ENCODE measurements around the gene ASIC4.

Gene ASIC4

DNA sequence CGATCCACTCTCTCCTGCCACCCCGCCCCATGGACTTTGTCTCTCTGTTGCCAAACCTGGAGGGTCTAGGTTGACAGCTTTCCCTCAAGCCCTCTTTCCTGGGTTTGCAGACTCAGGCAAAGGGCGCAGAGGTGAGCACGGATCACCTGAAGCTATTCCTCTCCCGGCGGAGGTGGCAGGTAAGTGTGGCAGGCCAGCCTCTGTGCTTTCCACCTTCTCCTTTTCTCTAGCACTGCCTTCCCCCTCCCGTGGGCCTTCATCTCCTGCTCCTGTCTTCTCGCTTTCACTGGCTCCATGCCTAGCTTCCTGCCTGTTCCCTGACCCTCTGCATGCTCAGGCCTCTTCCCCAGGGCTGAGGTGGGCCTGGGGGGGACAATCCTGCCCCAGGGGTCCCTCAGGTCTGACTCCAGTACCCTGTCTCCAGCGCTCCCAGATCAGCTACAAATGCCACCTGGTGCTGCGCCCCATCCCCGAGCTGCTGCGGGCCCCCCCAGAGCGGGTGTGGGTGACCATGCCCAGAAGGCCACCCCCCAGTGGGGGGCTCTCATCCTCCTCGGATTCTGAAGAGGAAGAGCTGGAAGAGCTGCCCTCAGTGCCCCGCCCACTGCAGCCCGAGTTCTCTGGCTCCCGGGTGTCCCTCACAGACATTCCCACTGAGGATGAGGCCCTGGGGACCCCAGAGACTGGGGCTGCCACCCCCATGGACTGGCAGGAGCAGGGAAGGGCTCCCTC lies 31.4 kb upstream of the ASIC4 start:
- no peak for DNase-seq

DNA sequence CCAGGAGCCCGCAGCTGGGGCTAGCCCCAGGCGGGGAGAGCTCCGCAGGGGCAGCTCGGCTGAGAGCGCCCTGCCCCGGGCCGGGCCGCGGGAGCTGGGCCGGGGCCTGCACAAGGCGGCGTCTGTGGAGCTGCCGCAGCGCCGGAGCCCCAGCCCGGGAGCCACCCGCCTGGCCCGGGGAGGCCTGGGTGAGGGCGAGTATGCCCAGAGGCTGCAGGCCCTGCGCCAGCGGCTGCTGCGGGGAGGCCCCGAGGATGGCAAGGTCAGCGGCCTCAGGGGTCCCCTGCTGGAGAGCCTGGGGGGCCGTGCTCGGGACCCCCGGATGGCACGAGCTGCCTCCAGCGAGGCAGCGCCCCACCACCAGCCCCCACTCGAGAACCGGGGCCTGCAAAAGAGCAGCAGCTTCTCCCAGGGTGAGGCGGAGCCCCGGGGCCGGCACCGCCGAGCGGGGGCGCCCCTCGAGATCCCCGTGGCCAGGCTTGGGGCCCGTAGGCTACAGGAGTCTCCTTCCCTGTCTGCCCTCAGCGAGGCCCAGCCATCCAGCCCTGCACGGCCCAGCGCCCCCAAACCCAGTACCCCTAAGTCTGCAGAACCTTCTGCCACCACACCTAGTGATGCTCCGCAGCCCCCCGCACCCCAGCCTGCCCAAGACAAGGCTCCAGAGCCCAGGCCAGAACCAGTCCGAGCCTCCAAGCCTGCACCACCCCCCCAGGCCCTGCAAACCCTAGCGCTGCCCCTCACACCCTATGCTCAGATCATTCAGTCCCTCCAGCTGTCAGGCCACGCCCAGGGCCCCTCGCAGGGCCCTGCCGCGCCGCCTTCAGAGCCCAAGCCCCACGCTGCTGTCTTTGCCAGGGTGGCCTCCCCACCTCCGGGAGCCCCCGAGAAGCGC lies 30.6 kb upstream of the ASIC4 start:
- no peak for DNase-seq

DNA sequence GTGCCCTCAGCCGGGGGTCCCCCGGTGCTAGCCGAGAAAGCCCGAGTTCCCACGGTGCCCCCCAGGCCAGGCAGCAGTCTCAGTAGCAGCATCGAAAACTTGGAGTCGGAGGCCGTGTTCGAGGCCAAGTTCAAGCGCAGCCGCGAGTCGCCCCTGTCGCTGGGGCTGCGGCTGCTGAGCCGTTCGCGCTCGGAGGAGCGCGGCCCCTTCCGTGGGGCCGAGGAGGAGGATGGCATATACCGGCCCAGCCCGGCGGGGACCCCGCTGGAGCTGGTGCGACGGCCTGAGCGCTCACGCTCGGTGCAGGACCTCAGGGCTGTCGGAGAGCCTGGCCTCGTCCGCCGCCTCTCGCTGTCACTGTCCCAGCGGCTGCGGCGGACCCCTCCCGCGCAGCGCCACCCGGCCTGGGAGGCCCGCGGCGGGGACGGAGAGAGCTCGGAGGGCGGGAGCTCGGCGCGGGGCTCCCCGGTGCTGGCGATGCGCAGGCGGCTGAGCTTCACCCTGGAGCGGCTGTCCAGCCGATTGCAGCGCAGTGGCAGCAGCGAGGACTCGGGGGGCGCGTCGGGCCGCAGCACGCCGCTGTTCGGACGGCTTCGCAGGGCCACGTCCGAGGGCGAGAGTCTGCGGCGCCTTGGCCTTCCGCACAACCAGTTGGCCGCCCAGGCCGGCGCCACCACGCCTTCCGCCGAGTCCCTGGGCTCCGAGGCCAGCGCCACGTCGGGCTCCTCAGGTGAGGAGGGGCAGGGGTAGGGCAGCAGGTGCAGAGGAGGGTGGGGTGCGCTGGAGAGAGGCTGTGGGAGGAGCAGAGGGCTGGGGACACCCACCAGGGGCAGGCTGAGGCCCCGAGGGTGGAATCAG lies 29.7 kb upstream of the ASIC4 start:
- no peak for DNase-seq

DNA sequence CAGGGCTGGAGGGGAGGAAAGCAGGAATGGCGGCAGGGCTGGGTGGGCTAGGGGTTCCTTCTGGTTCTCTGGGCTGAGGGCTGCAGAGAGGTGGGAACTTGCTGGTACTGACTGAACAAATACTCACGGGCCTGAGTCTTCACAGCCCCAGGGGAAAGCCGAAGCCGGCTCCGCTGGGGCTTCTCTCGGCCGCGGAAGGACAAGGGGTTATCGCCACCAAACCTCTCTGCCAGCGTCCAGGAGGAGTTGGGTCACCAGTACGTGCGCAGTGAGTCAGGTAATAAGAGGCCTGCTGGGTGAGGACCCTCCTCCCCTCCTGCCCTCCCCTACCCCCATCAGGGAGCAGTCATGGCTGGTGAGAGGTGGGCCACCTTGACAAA lies 29.1 kb upstream of the ASIC4 start:
- DNase-seq, result no peak

DNA sequence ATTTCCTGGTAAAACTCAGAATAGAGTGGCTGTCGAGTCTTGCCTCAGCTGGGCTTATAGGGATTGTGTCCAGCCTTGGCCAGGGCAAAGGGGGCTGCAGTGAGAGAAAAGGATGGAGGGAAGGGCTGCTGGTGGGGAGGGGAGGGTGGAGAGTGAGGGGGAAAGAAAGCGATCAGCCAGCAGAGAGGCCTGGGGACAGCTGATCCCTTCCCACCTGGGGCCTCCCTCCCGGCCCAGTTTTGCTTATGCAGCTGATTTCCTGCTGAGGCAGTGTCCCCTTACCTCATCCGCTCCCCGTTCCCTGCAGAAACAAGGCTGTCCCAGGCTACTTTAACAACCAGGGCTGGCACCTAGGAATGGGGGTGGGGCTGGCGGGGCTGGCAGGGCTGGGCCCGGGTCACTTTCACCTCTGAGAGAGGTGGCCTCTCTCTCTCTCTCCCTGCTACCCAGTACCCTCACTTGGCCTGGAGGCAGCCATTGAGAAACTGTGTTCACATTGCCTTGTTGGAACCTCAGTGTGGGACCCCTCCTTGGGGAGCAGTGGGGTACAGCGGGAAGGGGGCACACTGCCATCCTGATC lies 27.8 kb upstream of the ASIC4 start:
- no peak for DNase-seq

DNA sequence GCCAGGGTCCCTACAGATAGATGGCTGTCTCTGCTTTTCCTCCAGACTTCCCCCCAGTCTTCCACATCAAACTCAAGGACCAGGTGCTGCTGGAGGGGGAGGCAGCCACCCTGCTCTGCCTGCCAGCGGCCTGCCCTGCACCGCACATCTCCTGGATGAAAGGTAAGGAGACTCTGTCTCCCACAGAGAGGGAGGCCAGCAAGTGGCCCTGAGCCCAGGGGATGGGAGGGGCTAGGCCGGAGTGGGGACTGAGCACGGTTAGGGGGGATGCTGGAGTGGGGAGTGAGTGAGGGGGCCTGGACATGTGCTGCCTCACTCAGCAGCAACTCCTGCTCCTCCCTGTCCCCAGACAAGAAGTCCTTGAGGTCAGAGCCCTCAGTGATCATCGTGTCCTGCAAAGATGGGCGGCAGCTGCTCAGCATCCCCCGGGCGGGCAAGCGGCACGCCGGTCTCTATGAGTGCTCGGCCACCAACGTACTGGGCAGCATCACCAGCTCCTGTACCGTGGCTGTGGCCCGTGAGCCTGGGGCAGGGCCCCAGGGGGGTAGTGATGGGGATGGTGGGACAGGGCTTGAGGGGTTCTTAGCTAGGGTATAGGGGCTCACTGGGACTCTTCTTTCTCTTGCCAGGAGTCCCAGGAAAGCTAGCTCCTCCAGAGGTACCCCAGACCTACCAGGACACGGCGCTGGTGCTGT lies 26.0 kb upstream of the ASIC4 start:
- no peak for DNase-seq

DNA sequence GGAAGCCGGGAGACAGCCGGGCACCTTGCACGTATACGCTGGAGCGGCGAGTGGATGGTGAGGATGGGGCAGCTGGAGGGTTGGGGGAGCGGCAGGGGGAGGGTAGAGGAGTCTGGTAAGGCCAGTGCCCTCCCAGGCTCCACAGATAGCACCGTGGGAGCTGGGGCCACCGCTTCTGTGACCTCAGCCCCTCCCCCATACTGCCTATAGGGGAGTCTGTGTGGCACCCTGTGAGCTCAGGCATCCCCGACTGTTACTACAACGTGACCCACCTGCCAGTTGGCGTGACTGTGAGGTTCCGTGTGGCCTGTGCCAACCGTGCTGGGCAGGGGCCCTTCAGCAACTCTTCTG lies 25.5 kb upstream of the ASIC4 start:
- no peak for DNase-seq

DNA sequence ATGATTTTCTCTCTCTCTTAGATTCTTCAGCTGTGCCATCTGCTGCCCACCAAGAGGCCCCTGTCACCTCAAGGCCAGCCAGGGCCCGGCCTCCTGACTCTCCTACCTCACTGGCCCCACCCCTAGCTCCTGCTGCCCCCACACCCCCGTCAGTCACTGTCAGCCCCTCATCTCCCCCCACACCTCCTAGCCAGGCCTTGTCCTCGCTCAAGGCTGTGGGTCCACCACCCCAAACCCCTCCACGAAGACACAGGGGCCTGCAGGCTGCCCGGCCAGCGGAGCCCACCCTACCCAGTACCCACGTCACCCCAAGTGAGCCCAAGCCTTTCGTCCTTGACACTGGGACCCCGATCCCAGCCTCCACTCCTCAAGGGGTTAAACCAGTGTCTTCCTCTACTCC lies 25.0 kb upstream of the ASIC4 start:
- DNase-seq, result no peak

DNA sequence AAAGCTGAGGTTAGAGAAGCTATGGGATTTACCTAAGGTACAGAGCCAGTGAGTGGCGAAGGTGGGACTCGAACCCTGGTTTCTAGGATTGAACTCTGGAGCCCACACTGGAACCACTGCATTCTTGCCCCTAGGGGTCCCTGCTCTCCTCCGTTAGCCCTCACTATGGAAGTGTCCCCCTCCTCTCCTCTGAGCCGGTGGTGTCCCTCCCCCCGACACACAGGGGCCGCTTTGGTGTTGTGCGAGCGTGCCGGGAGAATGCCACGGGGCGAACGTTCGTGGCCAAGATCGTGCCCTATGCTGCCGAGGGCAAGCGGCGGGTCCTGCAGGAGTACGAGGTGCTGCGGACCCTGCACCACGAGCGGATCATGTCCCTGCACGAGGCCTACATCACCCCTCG lies 24.1 kb upstream of the ASIC4 start:
- DNase-seq, result no peak

DNA sequence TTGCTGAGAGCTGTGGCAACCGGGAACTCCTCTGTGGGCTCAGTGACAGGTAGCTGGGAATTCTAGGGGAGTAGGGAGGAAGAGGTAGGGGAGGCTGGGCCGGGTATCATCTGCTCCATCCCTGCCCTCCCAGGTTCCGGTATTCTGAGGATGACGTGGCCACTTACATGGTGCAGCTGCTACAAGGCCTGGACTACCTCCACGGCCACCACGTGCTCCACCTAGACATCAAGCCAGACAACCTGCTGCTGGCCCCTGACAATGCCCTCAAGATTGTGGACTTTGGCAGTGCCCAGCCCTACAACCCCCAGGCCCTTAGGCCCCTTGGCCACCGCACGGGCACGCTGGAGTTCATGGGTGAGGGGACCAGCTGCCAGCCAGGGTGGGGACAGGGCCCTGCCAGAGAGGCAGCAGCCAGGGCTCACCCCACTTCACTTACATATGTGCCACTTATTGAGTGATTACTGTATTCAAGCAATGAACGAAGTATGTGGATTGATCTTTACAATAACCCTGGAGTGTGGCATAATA lies 23.6 kb upstream of the ASIC4 start:
- no peak for DNase-seq

DNA sequence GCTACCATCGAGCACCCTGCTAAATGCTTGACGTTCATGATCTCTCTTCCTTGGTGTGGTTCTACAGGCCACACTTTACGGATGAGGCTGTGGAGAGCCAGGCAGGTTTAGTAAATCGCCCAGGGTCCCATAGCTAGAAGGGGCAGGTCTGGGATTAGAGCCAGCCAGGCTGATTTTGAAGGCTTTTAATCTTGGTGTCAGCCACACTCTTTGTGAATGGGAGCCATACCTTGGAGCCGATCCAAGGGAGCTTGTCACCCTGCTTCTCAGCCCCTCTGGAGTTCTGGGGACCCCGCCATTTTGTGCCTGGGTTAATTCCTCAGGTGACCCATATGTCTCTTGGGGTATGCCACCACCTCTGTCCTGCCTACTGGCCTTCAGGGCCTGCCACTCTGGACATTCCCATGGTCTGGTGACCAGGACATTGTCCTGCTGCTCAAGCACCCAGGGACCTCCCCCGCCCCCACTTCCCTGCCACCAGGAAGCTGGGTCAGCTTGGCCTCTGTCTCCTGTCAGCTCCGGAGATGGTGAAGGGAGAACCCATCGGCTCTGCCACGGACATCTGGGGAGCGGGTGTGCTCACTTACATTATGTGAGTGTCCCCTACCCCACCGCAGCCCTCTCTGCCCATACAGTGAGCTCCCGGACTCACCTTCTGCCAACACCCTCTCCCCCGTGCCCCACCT lies 22.9 kb upstream of the ASIC4 start:
- DNase-seq, result no peak

DNA sequence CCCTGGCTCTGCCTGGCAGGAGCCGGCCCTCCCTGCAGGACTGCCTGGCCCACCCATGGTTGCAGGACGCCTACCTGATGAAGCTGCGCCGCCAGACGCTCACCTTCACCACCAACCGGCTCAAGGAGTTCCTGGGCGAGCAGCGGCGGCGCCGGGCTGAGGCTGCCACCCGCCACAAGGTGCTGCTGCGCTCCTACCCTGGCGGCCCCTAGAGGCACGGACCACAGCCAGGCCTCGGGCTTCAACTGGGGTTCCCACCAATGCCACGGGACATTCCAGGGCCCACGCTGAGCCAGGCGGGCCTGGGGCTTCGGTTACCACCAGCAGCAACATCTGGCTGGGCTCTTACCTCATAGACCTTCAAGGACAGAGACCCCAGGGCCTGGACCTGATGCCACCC lies 21.7 kb upstream of the ASIC4 start:
- DNase-seq, result no peak

DNA sequence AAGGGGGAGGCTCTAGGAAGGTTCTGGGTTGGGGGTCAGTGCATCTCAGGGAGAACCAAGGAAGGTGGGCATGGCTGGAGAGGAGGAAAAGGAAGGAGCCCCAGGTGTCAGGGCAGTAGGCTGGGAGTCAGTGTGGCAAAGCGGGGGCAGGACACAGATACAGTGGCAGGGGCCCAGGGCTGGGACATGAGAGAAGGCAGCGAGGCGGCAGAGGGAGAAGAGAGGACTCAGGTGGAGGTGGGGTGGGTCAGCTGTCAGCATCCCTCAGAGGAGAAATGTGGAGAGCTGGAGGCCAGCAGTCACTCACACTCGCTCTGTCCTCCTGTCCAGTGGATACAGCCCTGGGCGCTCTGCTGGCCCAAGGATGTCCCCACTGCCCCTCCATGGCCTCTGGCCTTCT lies 21.2 kb upstream of the ASIC4 start:
- no peak for DNase-seq

DNA sequence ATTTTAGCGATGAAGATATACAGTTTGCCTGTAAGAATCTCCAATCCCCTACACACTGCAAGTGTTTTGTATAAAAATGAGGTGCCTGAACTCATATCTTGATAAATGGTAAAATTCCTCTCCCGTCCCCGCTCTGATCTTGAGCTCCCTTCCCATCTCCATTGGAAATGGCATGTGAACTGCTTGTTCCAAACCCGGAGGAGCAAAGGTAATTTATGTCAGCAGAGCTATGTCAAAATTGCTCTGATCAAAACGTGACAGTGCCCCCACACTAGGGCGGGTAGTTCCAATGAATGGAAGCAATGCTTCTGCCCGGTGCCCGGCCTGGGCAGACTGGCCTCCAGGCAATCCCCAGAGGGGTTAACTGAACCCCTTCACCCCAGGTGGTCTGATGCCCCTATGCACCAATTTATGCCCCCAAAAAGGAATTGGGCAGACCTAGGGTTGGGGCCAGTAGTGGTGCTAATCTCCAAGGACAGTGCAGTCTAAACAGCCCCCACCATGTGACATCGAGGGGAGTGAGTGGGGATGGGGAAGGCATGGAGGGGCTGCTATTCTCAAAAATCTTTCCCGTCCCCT lies 19.2 kb upstream of the ASIC4 start:
- DNase-seq, result no peak

DNA sequence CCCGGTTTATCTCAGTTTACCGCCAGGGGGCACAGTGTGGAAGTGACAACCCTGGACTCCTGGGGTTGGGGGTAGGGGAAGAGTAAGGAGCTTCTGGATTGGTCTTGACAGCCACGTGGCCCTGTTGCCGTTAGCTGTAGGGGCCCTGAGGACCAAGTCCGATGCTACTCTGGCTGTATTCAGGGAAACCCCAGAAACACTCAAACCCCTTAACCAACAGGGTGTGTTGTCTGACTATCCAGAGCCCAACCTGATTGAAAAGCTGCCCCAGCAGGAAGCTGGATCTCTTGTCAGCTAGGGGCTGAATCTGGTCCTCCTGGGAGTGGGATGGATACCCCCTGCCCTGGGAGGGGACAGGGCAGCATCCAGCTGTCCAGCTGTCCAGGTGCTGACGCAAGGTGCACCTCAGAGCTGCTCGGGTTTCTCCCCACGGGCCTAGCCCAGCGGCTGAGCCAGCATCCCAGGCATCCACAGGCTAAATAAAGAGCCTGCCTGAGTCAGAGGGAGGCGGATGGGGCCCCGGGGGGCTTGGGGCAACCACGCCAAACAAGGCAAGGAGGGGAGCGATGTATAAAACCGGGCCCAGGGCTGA lies 18.7 kb upstream of the ASIC4 start:
- DNase-seq, result peak; percentile 78

DNA sequence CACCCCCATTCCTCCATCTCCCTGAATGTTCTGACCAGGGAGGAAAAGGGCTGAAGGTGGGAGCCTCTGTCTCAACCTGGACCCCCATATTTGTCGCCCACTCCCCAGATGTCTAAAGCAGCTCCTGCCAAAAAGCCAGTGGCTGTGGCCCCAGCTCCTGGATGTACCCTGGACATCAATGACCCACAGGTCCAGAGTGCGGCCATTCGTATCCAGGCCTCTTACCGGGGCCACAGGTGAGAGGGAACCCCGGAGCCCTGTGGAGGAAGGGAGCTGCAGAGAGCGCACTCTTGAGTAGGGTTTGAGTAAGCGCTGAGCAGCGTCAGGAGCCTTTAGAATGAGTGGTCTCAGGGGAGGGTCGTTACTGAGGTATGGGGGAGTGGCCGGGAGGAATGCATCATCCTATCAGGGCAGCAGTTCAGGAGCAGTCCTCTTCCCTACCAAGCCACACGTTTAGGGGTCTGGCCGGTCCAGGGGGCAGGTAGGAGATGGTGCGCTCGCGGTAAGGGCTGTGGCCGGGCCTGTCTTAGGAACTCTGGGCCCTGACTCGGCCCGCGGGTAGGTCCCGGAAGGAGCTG lies 17.9 kb upstream of the ASIC4 start:
- no peak for DNase-seq

DNA sequence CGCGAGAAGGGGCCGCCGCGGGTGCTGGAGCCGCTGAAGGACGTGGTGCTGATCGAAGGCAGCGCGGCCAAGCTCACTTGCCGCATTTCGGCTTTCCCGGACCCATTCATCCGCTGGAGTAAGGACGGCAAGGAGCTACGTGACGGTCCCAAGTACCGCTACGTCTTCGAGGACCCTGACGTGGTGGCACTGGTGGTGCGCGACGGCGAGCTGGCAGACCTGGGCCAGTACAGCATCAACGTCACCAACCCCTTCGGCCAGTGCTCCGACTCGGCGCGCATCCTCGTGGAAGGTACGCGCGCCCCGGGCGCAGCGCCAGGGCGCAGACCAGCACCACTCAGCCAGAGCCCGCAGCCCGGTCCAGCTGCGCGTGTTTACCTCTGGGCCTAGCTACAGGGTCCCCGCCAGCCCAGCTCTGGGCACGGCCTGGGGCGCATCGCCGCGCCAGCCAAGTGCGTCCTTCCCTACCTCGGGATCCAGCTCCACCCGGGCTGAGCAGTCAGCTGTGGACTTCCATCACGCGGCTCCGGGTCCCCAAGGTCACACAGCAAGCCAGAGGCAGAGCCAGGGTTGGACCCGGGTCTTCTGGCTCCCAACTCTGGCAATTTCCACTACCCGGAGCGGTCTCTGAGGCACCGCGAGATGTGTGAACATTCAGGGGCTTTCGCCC lies 17.3 kb upstream of the ASIC4 start:
- no peak for DNase-seq

DNA sequence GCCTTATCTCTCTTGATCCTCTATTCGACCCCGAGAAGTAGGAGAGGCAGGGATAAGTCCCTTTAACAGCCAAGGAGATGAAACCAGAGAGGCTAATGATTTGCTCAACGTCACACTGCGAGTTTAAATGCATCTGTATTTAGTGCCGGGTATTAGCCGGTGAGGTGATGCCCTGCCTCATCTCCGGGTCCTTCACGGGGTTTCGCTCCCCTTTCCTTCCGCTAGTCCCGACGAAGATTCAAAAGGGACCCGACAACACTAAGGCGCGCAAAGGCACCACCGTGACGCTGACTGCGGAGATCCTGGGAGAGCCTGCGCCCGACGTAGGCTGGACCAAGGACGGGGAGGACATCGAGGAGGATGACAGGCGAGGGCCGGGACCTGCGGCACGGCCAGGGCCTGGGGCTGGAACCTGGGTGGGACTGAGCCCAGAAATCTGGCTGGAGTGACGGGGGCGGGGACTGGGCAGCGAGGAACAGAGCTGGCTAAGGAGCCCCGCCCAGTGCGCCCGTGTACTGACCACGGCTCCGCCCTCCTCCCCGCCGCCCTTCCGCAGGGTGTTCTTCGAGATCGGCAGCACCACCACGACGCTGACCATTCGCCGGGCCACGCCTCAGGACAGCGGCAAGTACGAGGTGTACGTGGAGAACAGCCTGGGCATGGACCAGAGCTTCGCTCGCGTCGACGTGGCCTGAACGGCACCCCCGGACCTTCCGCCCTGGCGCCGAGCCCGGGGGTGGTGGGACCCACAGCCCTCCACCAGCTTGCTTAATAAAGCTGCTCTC lies 16.6 kb upstream of the ASIC4 start:
- peak; percentile 90 for DNase-seq

Data from suppressor macrophage treated with lipopolysaccharide for 4 hours (primary cell).